HG03175 (cell line): ENCODE measurements around the gene SLC2A2.

Source experiments
- ATAC-seq: cut with Tn5 transposase; IDR thresholded peaks from one replicate; pipeline ENCODE4 v1.9.1; 2021; ENCODE audit warnings: mild to moderate bottlenecking, moderate library complexity; ENCODE audit not compliant: unreplicated experiment

The SLC2A2 gene

GRCh38 chr3:171026597-171027293, at the start of gene SLC2A2:
SLC2A2 (minus strand) TSS chr3:171026720; CDS start chr3:171026670, 50 bp downstream.
- no peak for ATAC-seq

GRCh38 chr3:171072432-171072831, 45.9 kb upstream of the SLC2A2 start:
- no peak for ATAC-seq

GRCh38 chr3:171068658-171069057, 42.1 kb upstream of the SLC2A2 start:
- no peak for ATAC-seq

- no peak for ATAC-seq
These were observed 39.7 kb upstream of the SLC2A2 start for GRCh38 chr3:171066206-171066605.

GRCh38 chr3:171065732-171066131, 39.2 kb upstream of the SLC2A2 start:
- no peak for ATAC-seq

GRCh38 chr3:171064461-171064860, 37.9 kb upstream of the SLC2A2 start:
- ATAC-seq: no peak

GRCh38 chr3:171061749-171062148, 35.2 kb upstream of the SLC2A2 start:
- ATAC-seq: no peak

GRCh38 chr3:171059978-171060377, 33.5 kb upstream of the SLC2A2 start:
- ATAC-seq: no peak

- ATAC-seq: no peak
These were observed 32.5 kb upstream of the SLC2A2 start for GRCh38 chr3:171058873-171059603.

GRCh38 chr3:171058058-171058457, 31.5 kb upstream of the SLC2A2 start:
- no peak for ATAC-seq

- ATAC-seq: no peak
These were observed 30.6 kb upstream of the SLC2A2 start for GRCh38 chr3:171057072-171057471.

- ATAC-seq: no peak
These were observed 30.0 kb upstream of the SLC2A2 start for GRCh38 chr3:171056528-171056927.

GRCh38 chr3:171055336-171056178, 29.0 kb upstream of the SLC2A2 start:
- ATAC-seq: no peak

GRCh38 chr3:171054921-171055320, 28.4 kb upstream of the SLC2A2 start:
- no peak for ATAC-seq

GRCh38 chr3:171054231-171054630, 27.7 kb upstream of the SLC2A2 start:
- ATAC-seq: no peak

GRCh38 chr3:171049861-171050444, 23.4 kb upstream of the SLC2A2 start:
- peak; percentile 90 for ATAC-seq

GRCh38 chr3:171046760-171047159, 20.2 kb upstream of the SLC2A2 start:
- no peak for ATAC-seq

- no peak for ATAC-seq
These were observed 18.6 kb upstream of the SLC2A2 start for GRCh38 chr3:171044835-171045793.

GRCh38 chr3:171044384-171044783, 17.9 kb upstream of the SLC2A2 start:
- ATAC-seq: no peak

GRCh38 chr3:171039674-171040073, 13.2 kb upstream of the SLC2A2 start:
- no peak for ATAC-seq
